ENCODE measurements around the gene CCDC137.

CCDC137 gene

GRCh38 chr17:81659038-81659437 is 7.5 kb upstream of the CCDC137 start:
- Histone ChIP-seq H3K36me3 (ENCODE audit: insufficient read depth, low read length) (peaks cover 3% of the 10 kb centered on the region; the same call in 1 of the 2 replicates), H3K9me2 (ENCODE audit: low read depth, low read length) (no peaks in the 10 kb centered on the region), H3F3A (ENCODE audit: insufficient read depth, low read length) (no peaks in the 10 kb centered on the region), H3K27me3 (ENCODE audit: insufficient read depth, low read length) (peaks cover 5% of the 10 kb centered on the region), H3K9ac (ENCODE audit: low read length) (no peak overlapping the region), H4K20me1 (ENCODE audit: insufficient read depth, low read length) (no peaks in the 10 kb centered on the region), H3K9me3 (ENCODE audit: low read length) (no peaks in the 10 kb centered on the region), H3K4me1 (ENCODE audit: insufficient read depth, low read length, severe bottlenecking) (no peaks in the 10 kb centered on the region), H2AFZ (ENCODE audit: low read length) (no peak overlapping the region), H3K79me2 (ENCODE audit: insufficient read depth, low read length) (no peaks in the 10 kb centered on the region), H3K4me3 (ENCODE audit: low read depth, low read length, poor library complexity, severe bottlenecking) (no peak overlapping the region), H3K4me2 (ENCODE audit: low read length) (no peak overlapping the region), H3K27ac (ENCODE audit: low read depth, low read length, poor library complexity, severe bottlenecking) (no peak overlapping the region)
- TF ChIP-seq EZH2 (IDR thresholded peaks at IDR 0.05; ENCODE audit: borderline replicate concordance, low read length), result no peak
- TF ChIP-seq, protein P1, sequence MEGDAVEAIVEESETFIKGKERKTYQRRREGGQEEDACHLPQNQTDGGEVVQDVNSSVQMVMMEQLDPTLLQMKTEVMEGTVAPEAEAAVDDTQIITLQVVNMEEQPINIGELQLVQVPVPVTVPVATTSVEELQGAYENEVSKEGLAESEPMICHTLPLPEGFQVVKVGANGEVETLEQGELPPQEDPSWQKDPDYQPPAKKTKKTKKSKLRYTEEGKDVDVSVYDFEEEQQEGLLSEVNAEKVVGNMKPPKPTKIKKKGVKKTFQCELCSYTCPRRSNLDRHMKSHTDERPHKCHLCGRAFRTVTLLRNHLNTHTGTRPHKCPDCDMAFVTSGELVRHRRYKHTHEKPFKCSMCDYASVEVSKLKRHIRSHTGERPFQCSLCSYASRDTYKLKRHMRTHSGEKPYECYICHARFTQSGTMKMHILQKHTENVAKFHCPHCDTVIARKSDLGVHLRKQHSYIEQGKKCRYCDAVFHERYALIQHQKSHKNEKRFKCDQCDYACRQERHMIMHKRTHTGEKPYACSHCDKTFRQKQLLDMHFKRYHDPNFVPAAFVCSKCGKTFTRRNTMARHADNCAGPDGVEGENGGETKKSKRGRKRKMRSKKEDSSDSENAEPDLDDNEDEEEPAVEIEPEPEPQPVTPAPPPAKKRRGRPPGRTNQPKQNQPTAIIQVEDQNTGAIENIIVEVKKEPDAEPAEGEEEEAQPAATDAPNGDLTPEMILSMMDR (IDR thresholded peaks at IDR 0.05; ENCODE audit: low read length), result no peak

- peaks cover 6% of the 10 kb centered on the region for H3K4me1 ChIP-seq (ENCODE audit: insufficient read depth, low read length, severe bottlenecking)
- H3K27me3 ChIP-seq (ENCODE audit: insufficient read depth, low read length), result no peaks in the 10 kb centered on the region
- H3F3A ChIP-seq (ENCODE audit: insufficient read depth, low read length), result no peaks in the 10 kb centered on the region
- no peaks in the 10 kb centered on the region for H3K9me2 ChIP-seq (ENCODE audit: low read depth, low read length)
- TF ChIP-seq, protein P1 (IDR thresholded peaks at IDR 0.05; ENCODE audit: low read length), result no peak
- TF ChIP-seq EZH2 (IDR thresholded peaks at IDR 0.05; ENCODE audit: borderline replicate concordance, low read length), result no peak
- no peak overlapping the region for H3K4me3 ChIP-seq (ENCODE audit: low read depth, low read length, poor library complexity, severe bottlenecking)
- peaks cover 16% of the 10 kb centered on the region for H3K36me3 ChIP-seq (ENCODE audit: insufficient read depth, low read length)
- H2AFZ ChIP-seq (ENCODE audit: low read length), result no peak overlapping the region
- no peaks in the 10 kb centered on the region for H4K20me1 ChIP-seq (ENCODE audit: insufficient read depth, low read length)
- H3K9me3 ChIP-seq (ENCODE audit: low read length), result no peaks in the 10 kb centered on the region
- no peak overlapping the region for H3K27ac ChIP-seq (ENCODE audit: low read depth, low read length, poor library complexity, severe bottlenecking)
- no peaks in the 10 kb centered on the region for H3K79me2 ChIP-seq (ENCODE audit: insufficient read depth, low read length)
- H3K4me2 ChIP-seq (ENCODE audit: low read length), result no peak overlapping the region
- H3K9ac ChIP-seq (ENCODE audit: low read length), result no peak overlapping the region
Measured at GRCh38 chr17:81660441-81660840, 6.1 kb upstream of the CCDC137 start.

DNA sequence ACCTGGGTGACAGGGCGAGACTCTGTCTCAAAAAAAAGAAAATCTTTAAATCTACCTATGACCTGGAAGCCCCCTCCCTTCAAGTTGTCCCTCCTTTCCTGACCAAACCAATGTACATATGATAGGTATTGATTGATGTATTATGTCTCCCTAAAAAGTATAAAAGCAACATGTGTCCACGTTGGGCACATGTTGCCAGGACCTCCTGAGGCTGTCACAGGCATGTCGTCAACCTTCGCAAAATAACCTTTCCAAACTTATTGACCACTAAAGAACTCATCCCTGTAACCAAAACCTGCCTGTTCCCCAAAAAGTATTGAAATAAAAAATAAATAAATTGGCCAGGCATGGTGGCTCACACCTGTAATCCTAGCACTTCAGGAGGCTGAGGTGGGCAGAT is 4.5 kb upstream of the CCDC137 start:
- no peak overlapping the region for H3K9ac ChIP-seq (ENCODE audit: low read length)
- H3K4me2 ChIP-seq (ENCODE audit: low read length), result no peak overlapping the region
- H3K4me1 ChIP-seq (ENCODE audit: insufficient read depth, low read length, severe bottlenecking), result peaks cover 11% of the 10 kb centered on the region
- peaks cover 16% of the 10 kb centered on the region for H3K36me3 ChIP-seq (ENCODE audit: insufficient read depth, low read length)
- no peaks in the 10 kb centered on the region for H3K9me2 ChIP-seq (ENCODE audit: low read depth, low read length)
- H3K9me3 ChIP-seq (ENCODE audit: low read length), result no peaks in the 10 kb centered on the region
- no peaks in the 10 kb centered on the region; the same call in 1 of the 2 replicates for H3K79me2 ChIP-seq (ENCODE audit: insufficient read depth, low read length)
- TF ChIP-seq, protein P1 (IDR thresholded peaks at IDR 0.05; ENCODE audit: low read length), result no peak
- TF ChIP-seq EZH2 (IDR thresholded peaks at IDR 0.05; ENCODE audit: borderline replicate concordance, low read length), result no peak
- H2AFZ ChIP-seq (ENCODE audit: low read length), result no peak overlapping the region
- no peaks in the 10 kb centered on the region for H3F3A ChIP-seq (ENCODE audit: insufficient read depth, low read length)
- no peak overlapping the region for H3K4me3 ChIP-seq (ENCODE audit: low read depth, low read length, poor library complexity, severe bottlenecking)
- H4K20me1 ChIP-seq (ENCODE audit: insufficient read depth, low read length), result no peaks in the 10 kb centered on the region
- H3K27me3 ChIP-seq (ENCODE audit: insufficient read depth, low read length), result no peaks in the 10 kb centered on the region
- no peak overlapping the region for H3K27ac ChIP-seq (ENCODE audit: low read depth, low read length, poor library complexity, severe bottlenecking)
